ENCODE data around the gene SRPX.

The SRPX gene

GRCh38 chrX:38175139-38175538, 45.5 kb downstream of the SRPX start:
- H3K9ac ChIP-seq (ENCODE audit: low read length in 5 of 5), result no peak overlapping the region
- no peaks in the 10 kb centered on the region for H3K4me1 ChIP-seq (ENCODE audit: control insufficient read depth in 5 of 5, insufficient read depth in 5 of 5, low read length in 5 of 5)
- peaks cover 0 to 15% (median 3%) of the 10 kb centered on the region in 5 donors for H3K36me3 ChIP-seq (ENCODE audit: control insufficient read depth in 5 of 5, insufficient read depth in 5 of 5, low read length in 5 of 5)
- H3K27me3 ChIP-seq (ENCODE audit: control insufficient read depth in 5 of 5, insufficient read depth in 4 of 5, low read length in 5 of 5), result peaks cover 0 to 18% (median 6%) of the 10 kb centered on the region in 5 donors
- no peak overlapping the region for H3K4me3 ChIP-seq (ENCODE audit: low read depth in 1 of 5, low read length in 5 of 5)
- no peaks in the 10 kb centered on the region for H3K9me3 ChIP-seq (ENCODE audit: control insufficient read depth in 5 of 5, low read length in 5 of 5)
- H3K27ac ChIP-seq (ENCODE audit: low read depth, low read length), result no peak overlapping the region

- Histone ChIP-seq H3K27me3 (ENCODE audit: control insufficient read depth in 5 of 5, insufficient read depth in 4 of 5, low read length in 5 of 5) (peaks cover 0 to 15% (median 6%) of the 10 kb centered on the region in 5 donors), H3K4me1 (ENCODE audit: control insufficient read depth in 5 of 5, insufficient read depth in 5 of 5, low read length in 5 of 5) (no peaks in the 10 kb centered on the region), H3K9ac (ENCODE audit: low read length in 5 of 5) (no peak overlapping the region), H3K36me3 (ENCODE audit: control insufficient read depth in 5 of 5, insufficient read depth in 5 of 5, low read length in 5 of 5) (peaks cover 0 to 18% (median 4%) of the 10 kb centered on the region in 5 donors), H3K9me3 (ENCODE audit: control insufficient read depth in 5 of 5, low read length in 5 of 5) (no peaks in the 10 kb centered on the region), H3K27ac (ENCODE audit: low read depth, low read length) (no peak overlapping the region), H3K4me3 (ENCODE audit: low read depth in 1 of 5, low read length in 5 of 5) (no peak overlapping the region)
Observed at GRCh38 chrX:38172596-38172995, 48.1 kb downstream of the SRPX start.

- Histone ChIP-seq H3K36me3 (ENCODE audit: control insufficient read depth in 5 of 5, insufficient read depth in 5 of 5, low read length in 5 of 5) (peaks cover 0 to 18% (median 4%) of the 10 kb centered on the region in 5 donors), H3K27ac (ENCODE audit: low read depth, low read length) (no peak overlapping the region)
Observed at GRCh38 chrX:38170556-38170955, 50.1 kb downstream of the SRPX start.

GRCh38 chrX:38166478-38167083, 54.1 kb downstream of the SRPX start:
- Histone ChIP-seq H3K27me3 (ENCODE audit: control insufficient read depth in 5 of 5, insufficient read depth in 4 of 5, low read length in 5 of 5) (peaks cover 2 to 5% (median 3%) of the 10 kb centered on the region in 5 donors), H3K27ac (ENCODE audit: low read depth, low read length) (no peak overlapping the region), H3K9me3 (ENCODE audit: control insufficient read depth in 5 of 5, low read length in 5 of 5) (no peaks in the 10 kb centered on the region), H3K4me1 (ENCODE audit: control insufficient read depth in 5 of 5, insufficient read depth in 5 of 5, low read length in 5 of 5) (peaks cover 0 to 3% (median 0%) of the 10 kb centered on the region in 5 donors), H3K36me3 (ENCODE audit: control insufficient read depth in 5 of 5, insufficient read depth in 5 of 5, low read length in 5 of 5) (peaks cover 0 to 10% (median 4%) of the 10 kb centered on the region in 5 donors), H3K4me3 (ENCODE audit: low read depth in 1 of 5, low read length in 5 of 5) (no peak overlapping the region), H3K9ac (ENCODE audit: low read length in 5 of 5) (no peak overlapping the region)

More at GRCh38 chrX:38170556-38170955, 50.1 kb downstream of the SRPX start:
- Histone ChIP-seq H3K27me3 (ENCODE audit: control insufficient read depth in 5 of 5, insufficient read depth in 4 of 5, low read length in 5 of 5) (peaks cover 0 to 15% (median 6%) of the 10 kb centered on the region in 5 donors), H3K4me3 (ENCODE audit: low read depth in 1 of 5, low read length in 5 of 5) (no peak overlapping the region), H3K9ac (ENCODE audit: low read length in 5 of 5) (no peak overlapping the region), H3K4me1 (ENCODE audit: control insufficient read depth in 5 of 5, insufficient read depth in 5 of 5, low read length in 5 of 5) (no peaks in the 10 kb centered on the region), H3K9me3 (ENCODE audit: control insufficient read depth in 5 of 5, low read length in 5 of 5) (no peaks in the 10 kb centered on the region)

GRCh38 chrX:38165023-38165422, 55.6 kb downstream of the SRPX start:
- peaks cover 0 to 6% (median 3%) of the 10 kb centered on the region in 5 donors for H3K27me3 ChIP-seq (ENCODE audit: control insufficient read depth in 5 of 5, insufficient read depth in 4 of 5, low read length in 5 of 5)
- no peak overlapping the region for H3K9ac ChIP-seq (ENCODE audit: low read length in 5 of 5)
- H3K9me3 ChIP-seq (ENCODE audit: control insufficient read depth in 5 of 5, low read length in 5 of 5), result no peaks in the 10 kb centered on the region
- no peak overlapping the region for H3K27ac ChIP-seq (ENCODE audit: low read depth, low read length)
- H3K36me3 ChIP-seq (ENCODE audit: control insufficient read depth in 5 of 5, insufficient read depth in 5 of 5, low read length in 5 of 5), result peaks cover 0 to 6% (median 0%) of the 10 kb centered on the region in 5 donors
- peaks cover 0 to 3% (median 0%) of the 10 kb centered on the region in 5 donors for H3K4me1 ChIP-seq (ENCODE audit: control insufficient read depth in 5 of 5, insufficient read depth in 5 of 5, low read length in 5 of 5)
- no peak overlapping the region for H3K4me3 ChIP-seq (ENCODE audit: low read depth in 1 of 5, low read length in 5 of 5)

- Histone ChIP-seq H3K27ac (ENCODE audit: low read depth, low read length) (no peak overlapping the region), H3K9me3 (ENCODE audit: control insufficient read depth in 5 of 5, low read length in 5 of 5) (no peaks in the 10 kb centered on the region), H3K36me3 (ENCODE audit: control insufficient read depth in 5 of 5, insufficient read depth in 5 of 5, low read length in 5 of 5) (peaks cover 0 to 8% (median 0%) of the 10 kb centered on the region in 5 donors), H3K4me3 (ENCODE audit: low read depth in 1 of 5, low read length in 5 of 5) (no peak overlapping the region), H3K27me3 (ENCODE audit: control insufficient read depth in 5 of 5, insufficient read depth in 4 of 5, low read length in 5 of 5) (peaks cover 0 to 7% (median 3%) of the 10 kb centered on the region in 5 donors), H3K9ac (ENCODE audit: low read length in 5 of 5) (no peak overlapping the region), H3K4me1 (ENCODE audit: control insufficient read depth in 5 of 5, insufficient read depth in 5 of 5, low read length in 5 of 5) (peaks cover 0 to 3% (median 0%) of the 10 kb centered on the region in 5 donors)
Observed at GRCh38 chrX:38163193-38163592, 57.5 kb downstream of the SRPX start.

GRCh38 chrX:38156838-38157237, 63.8 kb downstream of the SRPX start:
- no peak overlapping the region for H3K27ac ChIP-seq (ENCODE audit: low read depth, low read length)
- no peak overlapping the region for H3K9ac ChIP-seq (ENCODE audit: low read length in 5 of 5)
- H3K4me3 ChIP-seq (ENCODE audit: low read depth in 1 of 5, low read length in 5 of 5), result no peak overlapping the region
- H3K9me3 ChIP-seq (ENCODE audit: control insufficient read depth in 5 of 5, low read length in 5 of 5), result no peaks in the 10 kb centered on the region
- peaks cover 0 to 16% (median 3%) of the 10 kb centered on the region in 5 donors for H3K27me3 ChIP-seq (ENCODE audit: control insufficient read depth in 5 of 5, insufficient read depth in 4 of 5, low read length in 5 of 5)
- peaks cover 0 to 9% (median 0%) of the 10 kb centered on the region in 5 donors for H3K4me1 ChIP-seq (ENCODE audit: control insufficient read depth in 5 of 5, insufficient read depth in 5 of 5, low read length in 5 of 5)
- peaks cover 0 to 12% (median 4%) of the 10 kb centered on the region in 5 donors for H3K36me3 ChIP-seq (ENCODE audit: control insufficient read depth in 5 of 5, insufficient read depth in 5 of 5, low read length in 5 of 5)

GRCh38 chrX:38154818-38155217, 65.9 kb downstream of the SRPX start:
- H3K4me3 ChIP-seq (ENCODE audit: low read depth in 1 of 5, low read length in 5 of 5), result no peak overlapping the region
- no peaks in the 10 kb centered on the region for H3K9me3 ChIP-seq (ENCODE audit: control insufficient read depth in 5 of 5, low read length in 5 of 5)
- no peak overlapping the region for H3K9ac ChIP-seq (ENCODE audit: low read length in 5 of 5)
- H3K36me3 ChIP-seq (ENCODE audit: control insufficient read depth in 5 of 5, insufficient read depth in 5 of 5, low read length in 5 of 5), result peaks cover 0 to 11% (median 4%) of the 10 kb centered on the region in 5 donors
- peaks cover 0 to 10% (median 5%) of the 10 kb centered on the region in 5 donors for H3K27me3 ChIP-seq (ENCODE audit: control insufficient read depth in 5 of 5, insufficient read depth in 4 of 5, low read length in 5 of 5)
- H3K27ac ChIP-seq (ENCODE audit: low read depth, low read length), result no peak overlapping the region
- H3K4me1 ChIP-seq (ENCODE audit: control insufficient read depth in 5 of 5, insufficient read depth in 5 of 5, low read length in 5 of 5), result peaks cover 0 to 9% (median 0%) of the 10 kb centered on the region in 5 donors

- Histone ChIP-seq H3K36me3 (ENCODE audit: control insufficient read depth in 5 of 5, insufficient read depth in 5 of 5, low read length in 5 of 5) (peaks cover 0 to 11% (median 4%) of the 10 kb centered on the region in 5 donors), H3K27ac (ENCODE audit: low read depth, low read length) (no peak overlapping the region), H3K4me3 (ENCODE audit: low read depth in 1 of 5, low read length in 5 of 5) (no peak overlapping the region), H3K27me3 (ENCODE audit: control insufficient read depth in 5 of 5, insufficient read depth in 4 of 5, low read length in 5 of 5) (peaks cover 0 to 10% (median 5%) of the 10 kb centered on the region in 5 donors), H3K9ac (ENCODE audit: low read length in 5 of 5) (no peak overlapping the region), H3K9me3 (ENCODE audit: control insufficient read depth in 5 of 5, low read length in 5 of 5) (no peaks in the 10 kb centered on the region), H3K4me1 (ENCODE audit: control insufficient read depth in 5 of 5, insufficient read depth in 5 of 5, low read length in 5 of 5) (peaks cover 0 to 9% (median 0%) of the 10 kb centered on the region in 5 donors)
Observed at GRCh38 chrX:38154340-38154739, 66.3 kb downstream of the SRPX start.

- H3K9ac ChIP-seq (ENCODE audit: low read length in 5 of 5), result no peak overlapping the region
- no peak overlapping the region for H3K4me3 ChIP-seq (ENCODE audit: low read depth in 1 of 5, low read length in 5 of 5)
- peaks cover 0 to 4% (median 2%) of the 10 kb centered on the region in 5 donors for H3K36me3 ChIP-seq (ENCODE audit: control insufficient read depth in 5 of 5, insufficient read depth in 5 of 5, low read length in 5 of 5)
- peaks cover 0 to 10% (median 5%) of the 10 kb centered on the region in 5 donors for H3K27me3 ChIP-seq (ENCODE audit: control insufficient read depth in 5 of 5, insufficient read depth in 4 of 5, low read length in 5 of 5)
- peaks cover 0 to 16% (median 0%) of the 10 kb centered on the region in 5 donors for H3K4me1 ChIP-seq (ENCODE audit: control insufficient read depth in 5 of 5, insufficient read depth in 5 of 5, low read length in 5 of 5)
- no peak overlapping the region for H3K27ac ChIP-seq (ENCODE audit: low read depth, low read length)
- H3K9me3 ChIP-seq (ENCODE audit: control insufficient read depth in 5 of 5, low read length in 5 of 5), result no peaks in the 10 kb centered on the region
Observed at GRCh38 chrX:38151441-38151840, 69.2 kb downstream of the SRPX start.

Data from subcutaneous abdominal adipose tissue (tissue), 5 donors.